Right lung (tissue), 5 donors: Measurements from ENCODE around the gene LAPTM4A. TPM values are rescaled to one million over a fixed set of nuclear protein-coding genes. Genes with fewer than 3 reads are reported as not detected.
"Not testable (repeated sequence)": the region's sequence is repeated elsewhere in the genome, so short reads cannot be mapped to it uniquely, and the experiment has no call there.

ENCODE experiments used
- DNase-seq, 2 donors: peaks; one replicate each; pipeline ENCODE4 v3.0.0-alpha.2; 2013
- polyA plus RNA-seq, 5 donors: library from polyadenylated mRNA; unstranded; fragments of 120-200 nt; gene quantifications; one replicate each; pipeline versions ENCODE4 v1.2.1 to v1.2.3, GENCODE V29; 2013; ENCODE audit warnings: inconsistent platforms in 1 of 5, low replicate concordance in 1 of 5; ENCODE audit not compliant: insufficient read length in 5 of 5, insufficient read depth in 1 of 5

LAPTM4A gene
- polyA plus RNA-seq, 5 donors, result 464 to 625 (median 574) TPM

DNA sequence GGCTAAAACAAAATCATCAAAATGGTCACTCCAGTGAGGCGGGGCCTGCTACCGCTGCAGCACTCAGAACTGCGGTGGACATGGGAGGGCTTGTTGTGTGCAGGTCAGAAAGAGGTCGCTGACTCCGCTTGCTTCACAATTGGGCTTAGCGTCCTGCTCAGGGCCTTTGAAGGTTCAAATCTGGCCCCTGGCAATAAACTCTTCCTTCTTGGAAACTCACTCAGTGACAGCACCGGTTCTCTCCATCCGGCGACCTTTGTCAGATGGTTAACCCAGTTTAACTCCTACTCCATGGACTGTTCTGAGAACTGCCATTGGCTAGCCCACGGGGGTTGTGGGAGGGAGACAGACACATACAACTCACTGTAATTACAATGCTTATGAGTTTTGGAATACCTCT is 29.0 kb upstream of the LAPTM4A start:
- no peak for DNase-seq

DNA sequence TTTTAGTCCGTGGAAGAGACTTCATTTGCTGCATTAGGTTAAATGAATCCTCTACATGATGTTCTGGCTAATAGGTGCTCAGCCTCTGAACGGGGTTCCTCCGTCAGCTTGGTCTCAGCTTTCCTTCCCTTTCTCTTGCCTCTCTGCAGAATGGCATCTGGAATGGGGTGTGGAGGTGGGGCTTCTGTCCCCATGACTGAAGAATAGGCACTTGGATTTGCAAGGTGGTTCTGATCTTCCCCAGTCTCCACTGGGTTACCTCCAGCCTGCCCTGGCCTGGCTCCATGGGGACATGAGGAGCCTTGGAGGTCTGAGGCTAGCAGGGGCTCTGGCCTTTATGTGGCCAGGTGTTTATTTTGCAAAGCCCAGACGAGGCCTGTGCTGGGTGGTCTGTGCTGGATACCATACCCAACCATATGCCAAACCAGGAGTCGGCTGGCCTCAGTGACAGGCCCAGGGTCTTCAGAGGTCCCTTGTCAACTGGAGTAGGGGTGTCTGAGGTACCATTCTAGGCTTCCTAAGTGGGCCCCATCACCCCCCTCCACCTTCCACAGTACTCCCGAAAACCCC is 28.2 kb upstream of the LAPTM4A start:
- DNase-seq, result no peak

DNA sequence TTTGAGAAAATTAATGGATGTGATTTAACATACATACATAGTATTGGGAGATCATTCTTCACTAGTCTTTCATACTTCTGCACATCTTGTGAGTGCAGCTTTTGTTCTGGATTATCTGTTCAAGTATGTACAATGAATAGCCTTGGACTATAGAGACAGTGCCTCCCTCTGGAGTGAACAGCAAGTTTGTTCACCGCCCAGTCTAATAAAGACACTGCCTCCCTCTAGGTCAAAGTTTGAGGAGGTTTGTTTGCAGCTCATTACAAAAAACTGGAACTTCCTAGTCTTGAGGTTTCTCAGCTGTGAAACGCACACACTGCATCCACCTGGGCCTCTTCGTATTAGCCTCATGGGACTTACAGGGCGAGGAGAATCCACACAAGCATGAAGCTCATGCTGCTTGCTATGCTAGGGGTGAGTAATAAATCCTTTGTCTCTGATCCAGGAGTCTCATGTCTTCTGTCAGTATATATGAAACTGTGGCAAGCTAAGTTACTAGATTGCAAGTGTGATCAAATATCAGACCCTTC is 26.0 kb upstream of the LAPTM4A start:
- no peak for DNase-seq

DNA sequence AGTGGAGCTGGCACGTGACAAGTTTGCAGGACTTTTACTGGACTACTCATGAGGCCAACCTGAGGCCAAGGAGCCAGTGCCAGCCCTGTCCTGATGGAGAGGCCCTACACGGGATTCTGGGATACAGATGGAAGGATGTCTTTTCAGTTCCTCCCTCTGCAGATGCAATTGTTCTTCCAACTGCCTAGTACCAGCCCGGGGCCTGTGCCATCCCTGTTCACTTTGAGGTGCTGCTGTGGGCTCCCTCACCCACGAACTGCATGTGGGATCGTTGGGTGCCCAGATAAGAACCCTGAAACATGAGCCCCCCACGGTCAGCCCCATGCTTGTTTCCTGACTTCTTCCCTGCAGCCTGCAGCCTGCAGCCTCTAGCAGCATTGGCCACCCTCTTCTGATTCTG is 25.3 kb upstream of the LAPTM4A start:
- no peak for DNase-seq

DNA sequence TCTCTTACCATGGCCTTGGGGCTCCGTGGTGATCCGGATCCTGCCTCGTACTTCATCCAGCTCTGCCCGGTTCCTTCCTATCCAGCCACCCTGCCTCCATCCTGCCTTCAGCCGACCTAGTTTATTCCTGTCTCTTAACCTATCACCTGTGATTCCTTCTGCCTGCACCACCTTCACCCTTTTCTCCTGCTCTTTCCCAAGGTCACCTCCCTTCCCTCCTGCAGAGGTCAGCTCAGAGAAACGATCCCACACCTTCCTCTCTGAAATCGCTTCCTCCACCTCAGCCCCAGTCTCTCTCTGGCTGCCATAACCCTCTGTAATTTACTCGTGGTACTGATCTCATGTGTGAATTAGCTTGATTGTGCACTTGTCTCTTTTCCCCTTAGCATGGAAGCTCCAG is 23.5 kb upstream of the LAPTM4A start:
- DNase-seq, result no peak

DNA sequence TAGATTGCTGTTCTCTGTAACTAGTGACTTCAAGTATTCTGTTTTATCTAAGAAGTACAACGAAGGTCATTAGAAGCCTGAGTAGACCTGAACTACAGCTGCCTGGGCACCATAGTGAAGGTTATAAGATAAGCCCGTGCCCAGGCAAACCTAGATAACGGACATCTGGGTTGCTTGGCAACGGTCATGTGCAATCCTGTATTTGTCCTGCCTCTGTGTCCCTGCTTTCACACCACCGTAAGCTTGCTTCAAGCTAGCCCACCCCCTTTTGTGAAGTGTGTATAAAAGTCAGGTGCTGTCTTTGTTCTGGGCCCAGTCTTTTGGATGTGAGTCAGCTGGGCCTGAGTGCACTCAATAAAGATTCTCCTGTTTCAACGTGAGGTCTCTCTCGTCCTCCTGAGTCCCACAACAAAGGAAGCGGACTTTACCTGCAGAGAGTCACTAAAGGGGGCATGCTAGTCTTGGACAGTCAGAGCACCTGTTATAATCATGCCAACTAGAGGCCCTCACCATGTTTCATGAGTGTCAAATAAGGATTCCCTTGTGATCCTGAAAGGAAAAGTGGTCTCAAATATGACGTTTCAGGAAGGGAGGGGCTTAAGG is 22.7 kb upstream of the LAPTM4A start:
- DNase-seq, result not testable (repeated sequence)

DNA sequence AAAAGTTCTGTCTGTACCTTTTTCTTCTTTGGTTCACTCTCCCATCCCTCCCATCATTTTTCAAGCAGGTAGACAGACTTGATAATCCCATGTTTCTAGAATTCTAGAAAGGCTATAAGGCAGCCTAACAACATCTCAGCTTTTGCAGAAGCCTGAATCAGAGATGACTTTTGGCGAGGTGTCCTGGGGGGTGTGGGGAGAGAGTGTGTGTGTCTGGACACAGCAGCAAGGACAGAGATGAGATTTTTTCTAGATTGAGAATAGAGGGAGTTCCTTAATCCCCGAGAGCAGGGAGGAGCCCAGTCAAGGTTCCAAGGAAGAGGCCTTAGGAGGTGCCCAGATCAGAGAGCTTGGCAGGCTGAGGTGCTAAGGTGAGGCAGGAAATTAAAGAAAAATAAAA is 22.0 kb upstream of the LAPTM4A start:
- DNase-seq, result no peak

DNA sequence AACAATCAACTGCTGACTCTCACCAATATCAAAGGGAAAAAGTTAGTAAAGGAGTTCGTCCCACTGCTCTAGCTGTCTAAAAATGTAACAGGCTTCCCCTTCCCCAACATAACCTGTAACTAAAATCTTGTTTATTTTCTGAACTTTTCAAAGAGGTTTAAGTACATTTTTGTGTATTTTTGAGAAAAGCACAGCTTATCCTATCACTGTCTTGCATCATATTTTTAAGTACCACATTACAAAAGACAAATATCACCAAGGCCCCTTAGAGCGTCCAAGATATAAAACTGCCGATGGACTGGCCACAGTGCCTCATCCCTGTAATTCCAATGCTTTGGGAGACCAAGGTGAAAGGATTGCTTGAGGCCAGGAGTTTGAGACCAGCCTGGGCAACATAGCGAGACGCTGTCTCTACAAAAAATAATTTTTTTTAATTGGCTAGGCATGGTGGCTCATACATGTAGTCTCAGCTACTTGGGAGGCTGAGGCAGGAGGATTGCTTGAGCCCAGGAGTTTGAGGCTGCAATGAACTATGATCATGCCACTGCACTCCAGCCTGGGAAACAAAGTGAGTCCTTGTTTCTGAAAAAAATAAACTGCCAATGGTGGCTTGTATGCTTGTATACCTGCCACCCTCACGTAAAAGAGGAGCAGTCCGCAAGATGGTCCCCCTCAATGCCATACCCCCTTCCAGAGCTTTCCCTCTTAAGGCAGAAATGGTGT is 21.2 kb upstream of the LAPTM4A start:
- DNase-seq, result no peak

DNA sequence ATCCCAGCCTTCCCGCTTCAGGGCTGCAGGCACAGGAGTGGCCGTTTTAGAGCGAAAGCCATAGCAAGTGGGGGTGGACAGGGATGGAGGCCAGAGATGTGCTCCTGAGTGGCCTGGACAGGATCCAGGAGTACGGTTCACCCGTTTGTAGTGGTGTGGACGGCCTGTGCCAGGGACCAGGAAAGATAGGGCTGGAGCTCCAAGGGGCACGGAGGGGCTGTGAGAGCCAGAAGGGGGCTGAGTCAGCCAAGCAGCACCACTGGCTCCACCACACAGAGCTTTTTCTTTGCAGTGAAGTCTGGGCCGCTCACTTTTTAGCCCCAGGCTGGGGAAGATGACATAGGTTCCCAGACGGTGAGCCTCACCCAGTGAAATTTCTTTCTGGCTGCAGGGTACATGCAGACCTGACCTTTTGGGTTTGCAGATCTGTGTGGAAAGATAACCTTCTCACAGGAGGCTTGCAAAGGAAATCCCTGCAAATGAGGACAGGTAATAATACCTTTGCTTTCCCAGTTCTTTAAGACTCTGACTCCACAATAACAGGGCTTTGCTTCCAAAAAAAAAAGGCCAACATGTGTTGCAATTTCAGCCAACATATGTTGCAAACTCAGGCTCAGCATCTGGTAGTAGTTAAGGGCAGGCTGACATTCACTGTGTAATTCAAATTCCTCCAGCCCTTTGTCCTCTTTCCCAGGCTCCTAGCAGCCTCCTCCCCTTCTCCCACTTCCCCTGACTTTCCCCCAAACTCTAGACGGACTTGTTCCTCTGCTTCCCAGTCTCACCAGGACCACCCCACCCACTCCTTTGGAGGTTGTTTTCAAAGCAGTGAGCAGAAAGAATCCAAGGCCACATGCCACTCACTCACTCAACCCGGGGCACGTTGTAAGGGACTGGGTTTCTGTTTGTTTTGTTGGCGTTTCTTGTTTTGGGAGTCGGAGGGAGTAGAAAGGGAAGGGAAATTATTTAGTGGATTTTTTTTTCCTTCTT is 20.3 kb upstream of the LAPTM4A start:
- DNase-seq, result peak; percentile 79 to 89

DNA sequence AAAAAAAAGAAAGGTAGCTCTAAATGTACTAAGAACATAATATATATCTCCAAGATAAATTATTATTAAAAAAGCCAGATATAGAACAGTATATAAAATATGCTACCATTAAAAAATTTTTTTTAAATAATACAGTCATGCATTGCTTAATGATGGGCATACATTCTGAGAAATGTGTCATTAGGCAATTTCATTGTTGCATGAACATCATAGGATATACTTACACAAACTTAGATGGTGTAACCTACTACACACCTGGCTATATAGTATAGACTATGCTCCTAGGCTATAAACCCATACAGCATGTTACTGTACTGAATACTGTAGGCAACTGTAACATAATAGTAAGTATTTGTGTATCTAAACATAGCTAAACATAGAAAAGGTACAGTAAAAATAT is 18.3 kb upstream of the LAPTM4A start:
- no peak for DNase-seq

DNA sequence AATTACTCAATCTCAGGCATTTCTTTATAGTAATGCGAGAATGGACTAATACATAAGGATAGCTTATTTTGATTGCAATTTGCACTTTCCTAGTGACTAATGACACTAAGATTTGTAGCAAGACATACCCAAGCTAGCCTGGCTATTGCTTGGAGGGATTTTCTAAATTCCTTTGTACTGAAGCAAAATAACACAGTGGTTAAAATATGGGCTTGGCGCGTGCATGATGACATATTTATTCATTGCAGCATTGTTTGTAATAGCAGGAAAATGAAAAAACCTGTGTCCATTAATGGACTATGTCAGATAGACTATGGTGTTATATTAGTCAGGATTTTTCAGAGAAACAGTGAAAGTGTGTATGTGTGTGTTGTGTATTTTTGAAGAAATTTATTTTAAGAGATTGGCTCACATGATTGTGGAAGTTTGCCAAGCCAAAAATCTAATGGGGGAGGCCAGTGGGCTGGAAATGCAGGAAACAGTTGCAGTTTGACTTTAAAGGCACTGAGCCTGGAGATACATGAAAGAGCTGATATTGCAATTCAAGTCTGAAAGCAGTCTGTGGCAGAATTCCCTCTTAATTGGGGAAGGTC is 16.7 kb upstream of the LAPTM4A start:
- DNase-seq, result peak; percentile 58 to 67

DNA sequence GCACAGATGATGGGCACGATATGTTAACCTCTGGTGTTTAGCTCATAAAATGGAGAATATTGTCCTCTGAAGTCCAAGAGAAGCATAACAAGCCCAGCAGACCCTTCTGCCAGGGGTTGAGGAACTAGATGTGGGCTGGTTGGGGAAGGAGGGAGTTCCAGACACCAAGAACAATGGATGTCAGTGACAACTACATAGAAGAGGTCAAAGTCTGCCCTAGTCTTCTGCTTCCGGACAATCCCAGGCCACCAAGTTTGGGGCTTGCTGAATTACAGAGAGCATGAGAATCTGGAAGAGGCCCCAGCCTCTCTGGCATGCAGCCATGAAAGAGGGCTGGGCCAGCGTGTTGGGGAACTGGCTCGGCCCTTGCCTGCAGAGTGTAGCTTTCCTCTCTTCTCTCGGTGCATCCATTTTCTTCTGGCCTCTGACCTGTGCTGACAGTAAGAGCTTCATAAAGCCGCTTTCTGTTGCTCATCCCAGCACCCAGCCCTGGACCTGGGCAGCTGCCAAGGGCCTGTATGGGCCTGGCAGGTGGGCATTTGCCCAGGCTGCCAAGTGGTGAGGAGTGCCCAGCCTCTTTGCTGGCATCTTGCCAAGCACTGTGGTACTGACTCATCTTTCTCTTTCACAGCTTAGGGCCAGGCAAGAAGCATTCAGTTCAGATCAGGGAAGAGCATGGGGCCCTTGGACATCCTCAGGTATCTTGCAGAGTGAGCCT is 14.6 kb upstream of the LAPTM4A start:
- DNase-seq, result no peak

DNA sequence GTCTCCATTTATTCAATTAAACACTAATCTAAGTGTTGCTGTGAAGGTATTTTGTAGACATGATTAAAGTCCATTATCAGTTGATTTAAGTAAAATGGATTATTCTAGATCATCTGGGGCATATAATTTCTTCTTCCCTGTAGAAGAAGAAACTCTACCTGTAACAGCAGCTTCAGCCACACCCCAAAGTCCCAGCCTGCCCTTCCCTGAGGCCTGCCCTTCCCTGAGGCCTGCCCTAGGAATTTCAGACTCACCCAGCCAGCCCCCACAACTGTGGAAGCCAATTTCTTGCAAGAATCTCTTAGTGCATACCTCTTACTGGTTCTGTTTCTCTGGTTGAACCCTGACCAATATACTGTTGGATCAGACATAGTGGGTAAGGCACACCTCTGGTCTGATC is 13.4 kb upstream of the LAPTM4A start:
- DNase-seq, result no peak

DNA sequence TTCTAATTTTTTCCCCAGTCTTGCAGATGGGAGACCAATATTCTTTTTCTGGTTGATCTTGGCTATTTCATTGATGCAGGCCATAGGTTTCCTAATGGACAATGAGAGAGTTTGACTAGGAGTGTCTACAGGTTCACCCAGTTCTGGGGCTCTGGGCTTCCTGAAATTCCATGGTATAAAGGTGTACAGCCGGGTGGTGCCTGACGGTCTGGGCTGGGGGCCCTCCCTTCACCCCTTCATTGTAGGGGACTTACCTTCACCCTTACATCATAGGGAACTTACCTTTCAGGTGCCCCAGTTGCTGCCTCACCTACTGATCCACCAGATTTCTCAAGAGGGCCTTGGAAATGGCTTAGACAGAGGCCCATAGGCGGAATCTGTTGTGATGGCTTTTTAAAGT is 13.0 kb upstream of the LAPTM4A start:
- no peak for DNase-seq

DNA sequence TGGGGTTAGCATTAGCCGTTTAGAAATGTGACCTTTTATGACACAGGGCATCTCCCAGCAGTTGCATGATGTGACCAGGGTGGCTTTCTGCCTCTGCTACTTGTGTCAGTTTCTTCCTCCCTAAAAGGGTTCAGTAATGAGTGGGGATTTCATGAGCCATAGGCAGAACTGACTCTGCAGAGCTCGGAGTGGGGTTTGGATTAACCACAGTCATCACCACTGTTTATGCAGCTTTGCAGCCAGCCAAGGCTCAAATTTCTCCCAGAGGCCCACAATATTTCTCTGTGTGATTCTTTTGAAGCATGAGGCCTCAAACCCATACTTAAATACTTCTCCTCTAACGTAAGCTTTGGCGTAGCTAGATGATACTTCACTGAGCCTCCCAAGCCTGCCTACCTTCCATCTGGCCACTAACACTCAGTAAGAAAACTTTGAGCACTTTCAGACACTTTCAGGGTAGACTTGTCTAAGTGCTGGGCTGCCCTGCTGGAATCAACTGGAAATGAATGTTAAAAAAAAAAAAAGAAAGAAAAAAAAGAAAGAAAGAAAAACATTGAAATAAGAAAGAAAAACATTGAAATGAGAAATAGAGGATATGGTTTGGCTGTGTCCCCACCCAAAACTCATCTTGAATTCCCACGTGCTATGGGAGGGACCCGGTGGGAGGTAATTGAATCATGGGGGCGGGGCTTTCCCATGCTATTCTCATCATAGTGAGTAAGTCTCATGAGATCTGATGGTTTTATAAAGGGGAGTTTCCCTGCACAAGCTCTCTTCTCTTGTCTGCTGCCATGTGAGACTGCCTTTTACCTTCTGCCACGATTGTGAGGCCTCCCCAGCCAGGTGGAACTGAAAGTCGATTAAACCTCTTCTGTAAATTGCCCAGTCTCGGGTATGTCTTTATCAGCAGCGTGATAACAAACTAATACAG is 11.5 kb upstream of the LAPTM4A start:
- DNase-seq, result no peak

DNA sequence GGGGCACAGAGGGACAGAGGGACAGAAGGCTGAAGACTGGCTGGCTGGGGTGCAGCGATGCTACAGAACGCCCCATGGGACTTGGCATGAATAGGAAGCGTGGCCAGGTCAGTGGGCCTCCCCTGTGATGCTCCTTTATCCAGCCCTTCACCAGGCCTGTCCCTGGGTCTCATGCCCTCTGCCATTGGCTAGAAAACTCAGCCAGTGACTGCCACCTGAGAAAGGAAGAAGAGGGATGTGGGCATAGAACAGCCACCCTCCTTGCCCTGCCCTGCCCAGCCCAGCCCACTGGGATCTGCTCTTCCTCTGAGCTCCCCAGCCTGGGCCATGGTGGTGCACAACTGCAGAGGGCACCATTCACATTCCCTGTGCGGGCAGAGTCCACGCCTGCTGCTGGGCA is 10.5 kb upstream of the LAPTM4A start:
- DNase-seq, result no peak

DNA sequence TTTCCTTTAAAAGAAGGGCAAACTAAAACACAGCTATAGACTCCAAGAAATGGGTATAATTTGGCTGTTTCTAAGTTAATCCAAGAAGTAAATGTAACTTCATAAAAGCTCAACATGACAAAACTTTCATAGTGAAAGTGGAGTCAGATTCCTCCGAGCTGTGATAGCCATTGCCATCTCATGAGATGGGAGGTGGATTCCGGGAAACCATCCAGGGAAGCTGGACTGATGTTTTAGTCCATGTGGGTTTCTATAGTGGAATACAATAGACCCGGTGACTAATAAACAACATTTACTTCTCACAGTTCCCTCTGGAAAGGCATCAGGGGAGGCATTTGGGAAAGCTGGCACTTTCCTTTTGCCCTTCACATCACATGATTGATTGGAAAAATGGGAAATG is 10.0 kb upstream of the LAPTM4A start:
- no peak for DNase-seq

DNA sequence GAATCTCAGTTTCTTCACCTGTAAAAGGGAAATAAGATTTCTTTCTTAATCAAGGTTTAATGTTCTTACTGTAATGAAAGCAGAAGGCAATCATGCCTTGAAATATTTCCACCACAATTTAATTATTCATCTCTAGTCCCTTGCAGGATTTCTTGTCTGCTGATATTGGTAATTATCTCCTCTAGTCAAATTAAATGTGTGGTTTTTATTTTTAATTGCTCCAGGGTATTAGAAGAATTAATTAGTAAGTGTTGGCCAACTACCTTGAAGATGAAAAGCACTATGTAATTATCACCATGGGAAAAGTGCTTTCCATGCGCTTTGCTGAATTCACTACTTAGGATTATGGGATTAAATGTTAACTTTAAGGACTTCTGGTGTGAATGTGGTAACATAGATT is 8.7 kb upstream of the LAPTM4A start:
- DNase-seq, result no peak

DNA sequence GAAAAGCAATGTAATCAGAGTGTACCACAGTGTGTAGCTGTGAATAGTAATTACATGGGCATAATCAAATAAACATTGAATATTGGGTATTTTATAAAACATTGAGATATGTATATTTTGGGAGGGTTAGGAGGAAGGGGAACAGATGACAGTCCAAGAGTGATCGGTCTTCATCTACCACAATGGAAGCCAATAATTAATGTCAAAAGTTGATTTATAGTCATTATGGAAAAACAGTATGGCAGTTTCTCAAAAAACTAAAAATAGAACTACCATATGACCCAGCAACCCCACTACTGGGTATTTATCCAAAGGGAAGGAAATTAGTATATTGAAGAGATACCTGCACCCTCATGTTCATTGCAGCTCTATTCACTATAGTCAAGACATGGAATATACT is 5.8 kb upstream of the LAPTM4A start:
- DNase-seq, result no peak

DNA sequence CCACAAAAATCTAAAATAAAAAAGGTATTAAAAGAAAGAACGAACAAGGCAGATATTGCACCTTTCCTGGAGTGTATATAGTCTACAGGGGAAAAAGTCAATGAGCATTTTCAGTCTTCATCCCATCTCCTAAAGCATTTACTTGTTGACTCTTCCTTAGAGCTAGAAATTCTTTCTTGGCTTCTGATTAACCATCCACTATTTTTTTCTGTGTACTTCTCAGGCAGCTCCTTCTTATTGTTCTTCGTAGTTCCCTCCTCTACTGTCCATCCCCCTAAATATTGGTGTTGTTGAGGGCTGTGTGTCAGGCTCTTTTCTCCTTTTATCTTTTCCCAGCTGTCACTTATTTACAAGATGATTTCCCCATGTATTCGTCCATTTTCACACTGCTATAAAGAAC is 3.5 kb upstream of the LAPTM4A start:
- DNase-seq, result no peak
